Middle frontal gyrus (tissue), 1 donor: ENCODE results near the gene NUDCD2.
"Not testable (repeated sequence)": the region's sequence is repeated elsewhere in the genome, so short reads cannot be mapped to it uniquely, and the experiment has no call there.

Experiments used
- DNase-seq: peaks from one replicate; pipeline ENCODE4 v3.0.0-alpha.2; 2015; ENCODE audit warnings: low spot score; ENCODE audit errors: extremely low spot score

The NUDCD2 gene

DNA sequence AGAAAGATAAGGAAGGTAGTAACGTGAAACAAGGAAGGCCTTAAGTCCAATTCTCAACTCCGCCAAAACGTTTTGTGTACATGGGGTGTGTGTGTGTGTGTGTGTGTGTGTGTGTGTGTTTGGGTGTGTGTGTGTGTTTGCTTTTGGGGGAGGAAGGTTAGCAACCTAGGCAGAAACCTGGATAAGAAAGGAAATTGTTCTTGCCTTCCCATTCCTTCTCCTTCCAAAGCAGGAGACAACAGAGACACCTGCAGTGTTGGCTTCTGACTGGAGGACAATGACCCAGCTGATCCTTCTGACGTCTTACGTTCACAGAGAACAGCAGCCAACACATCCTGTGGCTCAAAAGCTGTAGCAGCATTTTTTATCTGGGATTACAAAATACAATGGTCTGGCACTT, 26.6 kb downstream of the NUDCD2 start:
- no peak for DNase-seq

DNA sequence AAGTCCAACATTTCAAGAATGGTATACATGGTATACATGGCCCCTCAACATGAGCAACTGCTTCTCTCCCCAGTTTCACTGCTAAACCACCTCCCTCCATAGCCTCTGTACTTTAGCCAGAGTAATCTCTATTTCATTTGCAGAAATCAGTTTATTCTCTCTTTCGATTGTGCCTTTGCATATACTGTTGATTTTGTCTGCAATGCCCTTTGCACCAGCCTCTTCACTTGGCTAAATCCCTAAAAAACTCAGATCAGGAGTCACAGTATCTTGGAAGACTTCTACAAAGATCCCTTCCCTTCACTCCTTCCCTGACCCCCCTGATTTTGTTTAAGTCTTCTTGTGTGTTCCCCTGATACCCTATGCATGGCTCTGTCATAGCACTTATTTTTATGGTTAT, 27.4 kb downstream of the NUDCD2 start:
- DNase-seq: no peak

DNA sequence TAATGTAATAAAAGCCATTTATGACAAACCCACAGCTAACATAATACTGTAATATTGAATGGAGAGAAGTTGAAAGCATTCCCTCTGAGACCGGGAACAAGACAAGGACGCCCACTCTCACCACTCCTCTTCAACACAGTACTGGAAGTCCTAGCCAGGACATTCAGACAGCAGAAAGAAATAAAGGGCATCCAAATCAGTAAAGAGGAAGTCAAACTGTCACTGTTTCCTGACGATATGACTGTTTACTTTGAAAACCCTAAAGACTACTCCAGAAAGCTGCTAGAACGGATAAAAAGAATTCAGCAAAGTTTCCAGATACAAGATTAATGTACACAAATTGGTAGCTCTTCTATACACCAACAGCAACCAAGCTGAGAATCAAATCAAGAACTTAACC, 33.8 kb downstream of the NUDCD2 start:
- not testable (repeated sequence) for DNase-seq

DNA sequence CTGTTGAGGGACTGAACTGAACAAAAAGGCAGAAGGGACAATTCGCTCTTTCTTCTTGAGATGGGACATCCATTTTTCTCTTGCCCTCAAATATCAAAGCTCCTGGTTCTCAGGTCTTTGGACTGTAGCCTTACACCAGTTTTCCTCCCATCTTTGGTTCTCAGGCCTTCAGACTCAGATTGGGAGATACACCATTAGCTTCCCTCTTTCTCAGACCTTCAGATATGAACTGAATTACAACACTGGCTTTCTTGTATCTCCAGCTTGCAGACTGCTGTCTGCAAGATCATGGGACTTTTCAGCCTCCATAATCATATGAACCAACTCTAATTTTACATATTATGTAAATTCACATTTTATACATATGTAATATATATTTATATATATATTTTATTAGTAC, 35.1 kb downstream of the NUDCD2 start:
- DNase-seq: no peak

DNA sequence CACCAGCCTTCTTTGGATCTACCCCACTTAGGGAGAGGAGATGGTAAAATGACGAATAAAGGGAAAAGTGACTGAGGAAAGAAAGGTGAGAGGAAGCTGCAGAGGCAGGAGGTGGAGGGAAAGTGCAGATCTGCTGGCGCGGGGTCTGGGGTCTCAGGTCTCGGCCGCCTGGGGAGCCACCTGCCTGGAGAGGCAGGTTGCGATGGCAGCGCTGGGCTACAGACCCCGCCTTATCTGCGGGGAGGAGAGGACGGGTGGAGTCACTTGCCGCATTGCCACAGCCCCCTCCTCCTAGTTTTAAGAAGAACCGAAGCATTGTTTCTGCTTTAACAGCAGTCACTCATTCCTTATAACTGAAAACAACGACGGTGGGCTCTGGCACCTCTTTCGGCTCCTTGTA, 44.2 kb downstream of the NUDCD2 start:
- DNase-seq: not testable (repeated sequence)

DNA sequence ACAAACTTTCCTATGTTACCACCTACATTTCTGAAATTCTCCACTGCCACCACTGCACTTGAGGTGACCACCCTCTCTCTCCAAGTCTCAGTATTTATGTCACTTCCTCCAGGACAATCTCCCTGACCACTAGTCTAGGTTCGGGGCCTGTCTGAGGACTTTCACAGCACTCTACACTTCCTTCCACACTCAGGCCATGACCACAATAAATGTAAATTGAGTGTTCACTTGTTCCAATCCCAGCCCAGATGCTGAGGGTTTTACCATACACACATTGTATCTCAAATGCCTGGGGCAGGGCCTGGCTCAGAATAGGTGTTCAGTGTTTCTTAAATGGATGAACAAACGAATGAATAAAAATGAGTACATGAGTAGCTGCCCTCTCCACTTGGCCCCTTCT, 49.4 kb downstream of the NUDCD2 start:
- DNase-seq: no peak

DNA sequence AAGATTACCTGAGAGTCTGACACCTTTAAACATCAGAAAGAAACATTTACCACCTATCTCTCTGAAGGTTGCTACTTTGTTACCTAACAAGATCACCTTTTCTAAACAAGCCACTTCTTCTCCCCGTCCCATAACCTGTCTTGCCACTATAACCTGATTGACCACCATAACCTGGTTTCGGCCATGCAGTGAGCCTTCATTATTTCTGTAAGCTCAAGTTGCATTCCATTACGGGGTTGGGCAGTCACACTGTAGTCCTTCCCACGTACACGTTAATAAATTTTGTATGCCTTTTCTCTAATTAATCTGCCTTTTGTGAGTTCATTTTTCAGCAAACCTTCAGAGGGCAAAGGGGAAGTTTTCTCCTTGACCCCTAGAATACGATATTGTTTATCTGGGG, 50.5 kb downstream of the NUDCD2 start:
- DNase-seq: no peak

DNA sequence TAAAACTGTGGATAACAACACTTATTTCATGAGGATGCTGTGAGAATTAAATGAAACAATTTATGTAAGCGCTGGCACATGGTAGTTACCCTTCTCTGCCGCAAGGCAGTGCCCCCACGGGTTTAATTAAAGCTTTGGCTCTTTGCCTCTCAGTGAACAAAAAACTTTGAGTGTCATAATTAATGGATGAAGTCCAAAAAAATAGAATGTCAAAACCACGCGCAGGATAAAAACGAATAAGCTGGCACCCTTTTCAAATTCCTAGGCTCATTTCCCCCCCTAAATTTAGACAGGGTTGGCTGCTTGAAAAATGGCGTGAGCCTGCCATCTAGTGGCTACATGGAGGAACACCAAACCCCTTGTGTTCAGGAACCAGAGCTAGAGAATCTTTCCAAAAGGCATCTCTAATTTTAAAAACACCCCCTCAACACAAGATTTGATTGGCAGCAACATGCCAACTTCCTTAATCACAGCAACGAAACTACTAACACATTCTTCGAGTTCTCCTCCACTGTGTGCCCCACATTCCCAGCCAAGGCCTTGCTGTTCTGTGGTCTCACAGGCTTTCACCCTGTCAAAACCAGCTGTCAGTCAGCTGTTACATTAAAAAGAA, 51.5 kb downstream of the NUDCD2 start:
- peak; percentile 77 for DNase-seq

DNA sequence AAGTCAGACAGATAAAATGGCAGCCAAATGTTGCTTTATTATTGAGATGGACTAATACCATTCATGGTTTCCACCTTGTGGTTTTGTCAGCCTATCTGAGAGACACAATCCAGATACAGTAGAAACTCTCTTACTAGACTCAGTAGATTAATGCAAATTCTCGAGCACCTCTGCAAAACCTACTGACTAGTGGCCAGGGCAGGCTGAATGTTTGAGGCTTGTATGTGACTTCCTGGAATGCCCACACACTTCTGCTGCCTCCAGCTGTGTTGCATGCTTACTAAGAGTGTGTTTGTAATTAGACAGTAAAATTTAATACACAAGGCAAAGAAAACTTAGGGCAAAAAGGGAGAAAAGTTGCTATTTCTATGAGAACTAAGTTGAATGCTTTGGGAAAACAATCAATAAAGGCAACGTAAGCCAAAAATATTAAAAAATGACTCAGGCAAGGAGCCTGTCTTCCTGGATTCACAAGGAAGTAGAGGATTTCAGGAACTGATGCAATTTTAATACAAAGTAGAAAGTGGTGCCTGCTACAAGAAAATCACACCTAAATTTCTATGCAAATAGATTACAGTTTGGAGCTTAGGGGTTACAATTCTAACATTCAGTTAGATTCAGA, 52.8 kb downstream of the NUDCD2 start:
- no peak for DNase-seq

DNA sequence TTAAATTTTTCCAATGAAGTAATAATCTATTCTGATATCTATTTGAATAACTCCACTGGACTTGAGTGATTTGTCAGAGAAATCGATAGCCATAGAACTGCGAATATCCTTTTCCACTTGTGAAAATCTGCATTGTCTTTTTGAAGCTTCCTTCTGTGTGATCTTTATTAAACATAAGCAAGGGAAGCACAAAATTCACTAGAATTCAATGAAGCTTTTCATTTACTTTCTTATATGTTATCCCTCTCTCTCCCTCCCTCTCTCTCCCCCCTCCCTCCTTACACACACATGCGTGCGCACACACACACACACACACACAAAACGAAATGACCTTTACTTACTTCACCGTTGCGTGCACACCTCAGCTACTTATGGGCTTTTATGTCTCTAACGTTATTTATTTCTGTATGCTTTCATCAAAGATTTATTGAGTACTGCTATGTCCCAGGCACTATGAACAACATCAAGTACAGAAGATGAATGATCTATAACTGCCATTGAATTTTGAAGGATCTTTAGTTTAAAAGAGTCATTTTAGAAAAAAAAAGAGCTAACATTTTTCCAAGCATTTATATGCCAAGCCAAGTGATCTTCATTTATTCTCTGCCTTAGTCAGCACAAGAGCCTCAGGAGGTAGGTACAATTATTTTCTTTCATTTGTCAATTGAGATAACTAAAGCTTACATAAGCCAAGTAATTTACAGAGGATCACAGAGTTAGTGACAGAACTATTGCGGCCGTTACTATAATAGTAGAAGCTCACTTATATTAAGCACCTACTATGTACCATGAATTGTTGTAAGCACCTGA, 55.3 kb downstream of the NUDCD2 start:
- DNase-seq: no peak

DNA sequence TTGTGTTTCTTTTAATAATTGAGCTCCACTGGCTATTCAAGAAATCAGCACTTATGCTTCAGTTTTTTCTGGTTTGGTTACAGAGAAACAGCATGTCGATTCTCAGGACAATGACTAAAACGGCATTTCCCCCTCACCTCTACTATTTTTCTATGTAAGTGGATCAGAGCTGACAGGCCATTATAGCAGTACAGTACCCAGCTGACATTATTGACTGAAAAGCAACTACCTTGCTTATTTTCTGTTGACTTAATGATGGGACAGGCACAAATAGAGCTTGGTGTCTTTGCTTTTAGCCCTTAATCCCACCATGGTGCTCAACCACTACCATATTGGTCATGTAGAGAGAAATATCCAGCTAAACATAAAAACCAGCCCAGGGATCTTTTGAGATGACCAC, 57.9 kb downstream of the NUDCD2 start:
- no peak for DNase-seq

DNA sequence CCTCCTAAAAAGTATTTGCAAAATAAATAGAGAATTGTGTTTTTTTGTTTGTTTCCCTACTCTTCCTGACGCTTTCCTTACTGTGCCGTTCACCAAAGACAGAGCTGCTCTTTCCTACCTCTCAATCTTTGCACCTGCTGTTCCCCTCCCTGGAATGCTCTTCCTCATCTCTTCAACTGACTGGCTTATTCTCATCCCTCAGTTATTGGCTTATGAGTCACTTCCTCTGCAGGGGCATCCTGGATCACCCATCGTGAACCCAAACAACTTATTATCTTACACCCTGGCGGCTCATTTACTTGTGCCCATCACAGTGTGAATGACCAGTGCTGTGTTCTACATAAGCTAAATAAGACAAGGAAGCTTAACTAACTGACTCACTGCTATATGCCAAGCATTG, 58.6 kb downstream of the NUDCD2 start:
- no peak for DNase-seq

DNA sequence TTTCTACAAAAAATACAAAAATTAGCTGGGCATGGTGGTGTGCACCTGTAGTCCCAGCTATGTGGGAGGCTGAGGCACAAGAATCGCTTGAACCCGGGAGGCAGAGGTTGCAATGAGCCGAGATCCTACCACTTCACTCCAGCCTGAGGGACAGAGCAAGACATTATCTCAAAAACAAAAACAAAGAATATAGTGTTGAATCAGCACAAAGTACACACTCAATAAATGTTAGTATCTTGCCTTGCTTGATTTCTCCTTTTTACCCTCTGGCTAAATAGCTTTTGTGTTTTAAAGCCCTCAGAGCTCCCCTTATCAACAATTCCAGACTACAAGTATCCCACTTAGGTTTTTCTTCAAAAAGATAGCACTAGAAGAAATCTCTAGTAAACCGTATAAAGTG, 60.0 kb downstream of the NUDCD2 start:
- no peak for DNase-seq

DNA sequence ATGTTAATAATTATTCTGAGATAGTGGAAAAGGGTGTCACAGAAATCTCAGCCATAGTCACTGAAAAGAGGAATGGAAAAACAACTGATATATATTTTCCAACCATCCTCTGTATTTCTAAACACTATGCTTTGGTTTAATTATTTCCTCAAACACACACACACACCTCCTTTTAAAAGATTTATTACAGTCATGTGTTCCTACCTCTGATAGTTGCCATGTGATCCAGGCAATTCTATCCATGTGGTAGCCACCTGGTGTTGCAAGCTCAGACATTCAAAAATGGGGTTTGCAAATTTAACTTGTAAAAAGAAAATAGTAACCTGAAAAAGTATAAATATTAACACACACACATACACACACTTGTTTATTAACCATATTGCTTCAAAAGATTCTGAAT, 62.5 kb downstream of the NUDCD2 start:
- DNase-seq: no peak

DNA sequence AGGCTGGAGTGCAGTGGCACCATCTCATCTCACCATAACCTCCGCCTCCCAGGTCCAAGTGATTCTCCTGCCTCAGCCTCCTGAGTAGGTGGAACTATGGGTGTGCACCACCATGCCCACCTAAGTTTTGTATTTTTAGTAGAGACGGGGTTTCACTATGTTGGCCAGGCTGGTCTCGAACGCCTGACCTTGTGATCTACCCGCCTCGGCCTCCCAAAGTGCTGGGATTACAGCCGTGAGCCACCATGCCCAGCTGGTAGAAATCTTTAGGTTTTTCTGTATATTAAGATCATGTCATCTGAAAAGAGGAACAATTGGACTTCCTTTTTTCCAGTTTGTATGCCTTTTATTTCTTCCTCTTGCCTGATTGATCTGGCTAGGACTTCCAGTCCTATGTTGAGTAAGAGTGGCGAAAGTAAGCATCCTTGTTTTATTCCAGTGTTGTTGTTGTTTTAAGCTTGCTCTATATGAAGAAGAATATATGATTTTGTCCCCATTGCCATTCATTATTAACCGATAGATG, 63.0 kb downstream of the NUDCD2 start:
- not testable (repeated sequence) for DNase-seq
